ENCODE data around the gene SPAG5. TPM values are rescaled to one million over a fixed set of nuclear protein-coding genes. Genes with fewer than 3 reads are reported as not detected.
"Not testable (repeated sequence)": the region's sequence is repeated elsewhere in the genome, so short reads cannot be mapped to it uniquely, and the experiment has no call there.

Gene SPAG5
- total RNA-seq, 2 experiments from 2014 or later = 111 to 122 TPM

GRCh38 chr17:28580959-28581358, 17.9 kb downstream of the SPAG5 start:
- H3K4me1 Mint-ChIP-seq = peaks cover 8% of the 10 kb centered on the region
- no peak overlapping the region for H3K27ac Mint-ChIP-seq
- peaks cover 32% of the 10 kb centered on the region for H3K36me3 Mint-ChIP-seq
- H3K9me3 Mint-ChIP-seq = no peaks in the 10 kb centered on the region
- H3K27me3 Mint-ChIP-seq = no peaks in the 10 kb centered on the region
- DNase-seq = no peak
- no peak overlapping the region for H3K4me3 Mint-ChIP-seq

- Mint-ChIP-seq H3K27ac (no peak overlapping the region), H3K9me3 (no peaks in the 10 kb centered on the region), H3K36me3 (peaks cover 26% of the 10 kb centered on the region), H3K4me1 (peaks cover 9% of the 10 kb centered on the region), H3K27me3 (no peaks in the 10 kb centered on the region), H3K4me3 (no peak overlapping the region)
- DNase-seq = no peak
Measured at GRCh38 chr17:28579526-28579925, 19.3 kb downstream of the SPAG5 start.

GRCh38 chr17:28578246-28579195, 20.3 kb downstream of the SPAG5 start:
- Mint-ChIP-seq H3K9me3 (no peaks in the 10 kb centered on the region), H3K36me3 (peaks cover 27% of the 10 kb centered on the region), H3K27ac (no peak overlapping the region), H3K4me1 (peaks cover 9% of the 10 kb centered on the region), H3K27me3 (no peaks in the 10 kb centered on the region), H3K4me3 (no peak overlapping the region)
- DNase-seq = no peak

DNA sequence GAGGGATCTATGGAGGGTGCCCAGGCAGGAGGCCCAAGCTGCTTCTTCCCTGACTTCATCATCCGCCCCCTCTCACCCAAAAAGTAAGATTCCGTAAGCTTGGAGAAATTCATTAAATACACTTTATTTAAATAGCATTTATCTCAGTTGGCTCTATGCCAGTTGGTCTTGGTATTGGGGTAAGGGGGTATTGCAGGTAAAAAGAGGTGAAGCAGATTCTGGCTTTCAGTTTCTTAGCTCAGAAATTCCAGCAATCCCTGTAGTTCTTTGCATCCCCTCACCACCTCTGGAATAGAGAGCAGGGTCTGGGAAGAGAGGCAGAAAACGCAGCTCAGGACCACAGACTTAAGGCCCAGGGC, 21.4 kb downstream of the SPAG5 start:
- Mint-ChIP-seq H3K4me3 (no peak overlapping the region), H3K27ac (no peak overlapping the region), H3K9me3 (no peaks in the 10 kb centered on the region), H3K27me3 (no peaks in the 10 kb centered on the region), H3K4me1 (peaks cover 16% of the 10 kb centered on the region), H3K36me3 (peaks cover 30% of the 10 kb centered on the region)
- no peak for DNase-seq

DNA sequence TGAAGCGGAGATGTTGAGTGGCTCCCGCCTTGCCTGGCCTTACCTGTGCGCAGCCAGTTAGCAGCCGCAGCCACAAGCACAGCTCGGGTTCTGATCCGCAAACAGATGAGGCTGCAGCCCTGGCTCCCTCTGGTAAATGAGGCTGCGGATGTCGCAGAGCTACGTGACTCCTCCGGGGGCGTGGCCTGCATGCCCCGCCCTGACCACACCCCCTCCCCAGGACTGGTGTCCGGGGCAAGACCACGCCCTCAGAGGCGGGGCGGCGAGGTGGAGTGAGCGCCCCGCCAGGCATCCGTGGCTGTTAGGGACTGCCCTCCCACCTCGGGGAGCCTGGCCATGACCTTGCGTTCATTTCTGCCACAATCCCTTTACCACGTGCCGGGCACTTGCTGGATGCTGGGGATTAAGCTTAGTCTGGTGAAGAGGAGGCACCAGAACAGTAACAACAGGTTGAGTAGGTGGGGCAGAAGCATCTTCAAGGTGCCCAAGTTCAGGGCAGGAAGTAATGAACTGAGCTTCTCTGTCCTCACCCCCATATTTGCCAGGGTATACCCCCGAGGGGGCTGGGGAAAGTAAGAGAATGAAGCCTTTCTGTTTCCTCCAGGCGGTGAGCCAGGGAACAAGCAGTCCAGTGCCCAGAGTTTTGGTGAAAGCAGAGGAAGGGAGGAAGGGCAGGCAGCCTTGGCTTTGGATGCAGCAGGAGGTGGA, 21.9 kb downstream of the SPAG5 start, which contains the start of gene ALDOC:
TSS of gene ALDOC (minus strand) at position 138 of the 708 bp plus-strand sequence. CDS start 1,363 bp downstream, outside the sequence.
- Mint-ChIP-seq H3K27me3 (no peaks in the 10 kb centered on the region), H3K36me3 (peaks cover 30% of the 10 kb centered on the region), H3K9me3 (no peaks in the 10 kb centered on the region), H3K4me1 (peaks cover 21% of the 10 kb centered on the region), H3K4me3 (peak within 1 kb of the TSS; percentile 87), H3K27ac (peak within 1 kb of the TSS; percentile 89)
- peak; percentile 99 for DNase-seq

- Mint-ChIP-seq H3K27ac (peak overlapping the region; percentile 6), H3K4me3 (peak overlapping the region; percentile 87), H3K36me3 (peaks cover 30% of the 10 kb centered on the region), H3K4me1 (peaks cover 23% of the 10 kb centered on the region)
- not testable (repeated sequence) for DNase-seq, H3K27me3 Mint-ChIP-seq, H3K9me3 Mint-ChIP-seq
Measured at GRCh38 chr17:28576016-28576415, 22.8 kb downstream of the SPAG5 start.

- peaks cover 30% of the 10 kb centered on the region for H3K36me3 Mint-ChIP-seq
- DNase-seq = no peak
- H3K27ac Mint-ChIP-seq = no peak overlapping the region
- H3K4me3 Mint-ChIP-seq = no peak overlapping the region
- no peaks in the 10 kb centered on the region for H3K9me3 Mint-ChIP-seq
- H3K27me3 Mint-ChIP-seq = no peaks in the 10 kb centered on the region
- peaks cover 24% of the 10 kb centered on the region for H3K4me1 Mint-ChIP-seq
Measured at GRCh38 chr17:28575126-28575795, 23.6 kb downstream of the SPAG5 start.

DNA sequence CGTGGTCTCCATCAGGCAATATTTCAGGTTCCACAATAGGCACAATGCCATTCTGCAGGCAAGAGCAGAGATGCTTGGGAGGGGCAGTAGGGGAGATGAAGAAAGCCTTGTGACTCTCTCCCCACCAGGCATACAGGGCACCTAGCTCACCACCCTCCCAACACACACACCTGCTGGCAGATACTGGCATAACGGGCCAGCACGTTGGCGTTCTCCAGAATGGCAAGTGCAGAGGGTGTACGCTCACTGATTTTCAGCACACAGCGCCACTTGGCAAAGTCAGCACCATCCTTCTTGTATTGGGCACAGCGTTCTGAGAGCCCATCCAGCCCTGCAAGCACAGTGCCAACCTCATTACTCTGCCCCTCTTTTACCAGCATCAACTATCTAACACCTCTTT, 24.3 kb downstream of the SPAG5 start:
- no peak overlapping the region for H3K4me3 Mint-ChIP-seq
- no peaks in the 10 kb centered on the region for H3K27me3 Mint-ChIP-seq
- H3K27ac Mint-ChIP-seq = no peak overlapping the region
- peaks cover 30% of the 10 kb centered on the region for H3K4me1 Mint-ChIP-seq
- no peak for DNase-seq
- H3K9me3 Mint-ChIP-seq = no peaks in the 10 kb centered on the region
- H3K36me3 Mint-ChIP-seq = peaks cover 30% of the 10 kb centered on the region

GRCh38 chr17:28573966-28574480, 24.8 kb downstream of the SPAG5 start:
- DNase-seq = no peak
- Mint-ChIP-seq H3K27ac (no peak overlapping the region), H3K27me3 (no peaks in the 10 kb centered on the region), H3K4me1 (peaks cover 32% of the 10 kb centered on the region), H3K4me3 (no peak overlapping the region), H3K9me3 (no peaks in the 10 kb centered on the region), H3K36me3 (peaks cover 29% of the 10 kb centered on the region)

- Mint-ChIP-seq H3K36me3 (peaks cover 27% of the 10 kb centered on the region), H3K4me1 (peaks cover 35% of the 10 kb centered on the region), H3K27ac (no peak overlapping the region), H3K27me3 (no peaks in the 10 kb centered on the region), H3K4me3 (no peak overlapping the region), H3K9me3 (no peaks in the 10 kb centered on the region)
- no peak for DNase-seq
Measured at GRCh38 chr17:28573521-28573920, 25.3 kb downstream of the SPAG5 start.

DNA sequence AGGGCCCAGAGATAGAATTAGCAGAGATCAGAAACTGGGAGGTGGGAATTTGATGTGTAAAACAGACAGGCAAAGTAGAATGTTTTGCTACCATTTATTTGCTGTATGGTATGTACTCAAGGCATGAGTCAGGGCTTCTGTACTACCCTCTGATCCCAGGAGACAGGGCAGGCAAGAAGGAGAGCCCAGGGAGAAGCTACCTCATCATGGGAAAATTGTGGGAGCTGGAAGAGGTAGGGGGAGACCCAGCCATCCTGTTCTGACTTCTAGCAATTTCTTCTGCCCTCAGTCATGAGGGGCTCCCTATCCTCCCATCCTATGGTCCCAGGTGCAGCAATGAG, 25.8 kb downstream of the SPAG5 start:
- no peaks in the 10 kb centered on the region for H3K9me3 Mint-ChIP-seq
- peaks cover 38% of the 10 kb centered on the region for H3K4me1 Mint-ChIP-seq
- no peak for DNase-seq
- no peaks in the 10 kb centered on the region for H3K27me3 Mint-ChIP-seq
- peaks cover 30% of the 10 kb centered on the region for H3K36me3 Mint-ChIP-seq
- no peak overlapping the region for H3K4me3 Mint-ChIP-seq
- no peak overlapping the region for H3K27ac Mint-ChIP-seq

DNA sequence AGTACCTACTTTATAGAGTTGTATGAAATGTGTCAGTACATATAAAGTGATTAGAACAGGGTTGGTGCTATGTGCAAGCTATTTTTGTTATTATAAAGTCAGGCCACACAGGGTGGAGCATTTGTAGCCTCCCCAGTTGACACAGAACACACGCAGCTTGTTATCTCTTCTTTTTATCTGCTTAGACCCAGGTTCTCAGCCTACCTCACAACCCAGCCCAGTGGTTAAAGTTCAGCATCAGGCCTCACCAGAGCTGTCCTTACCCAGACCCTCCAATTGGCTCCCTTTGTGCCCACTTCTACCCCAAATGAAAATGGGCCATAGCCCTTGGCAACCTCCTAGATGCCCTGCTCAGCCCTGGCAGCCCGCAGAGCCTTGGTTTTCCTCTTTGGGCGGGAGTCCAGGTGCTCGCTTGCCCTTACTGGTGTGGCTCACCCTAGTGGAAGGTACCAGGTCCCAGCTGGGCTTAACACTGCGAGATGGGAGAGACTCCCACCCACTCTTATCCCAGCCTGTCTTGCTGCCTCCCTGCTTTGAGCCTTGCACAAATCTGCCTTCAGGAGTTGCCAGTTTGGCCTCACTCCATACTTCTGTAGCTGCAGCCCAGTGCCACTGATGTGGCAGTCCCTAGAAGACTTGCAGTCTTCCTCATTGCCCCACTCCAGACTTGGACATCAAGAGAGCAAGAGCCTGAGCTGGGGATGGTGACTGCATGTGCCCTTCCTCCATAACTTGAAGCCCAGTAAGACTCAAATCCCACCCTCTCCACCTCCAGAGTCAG, 26.4 kb downstream of the SPAG5 start:
- Mint-ChIP-seq H3K27me3 (no peaks in the 10 kb centered on the region), H3K36me3 (peaks cover 34% of the 10 kb centered on the region), H3K27ac (peak overlapping the region; percentile 94), H3K4me3 (peak overlapping the region; percentile 85), H3K4me1 (peaks cover 43% of the 10 kb centered on the region), H3K9me3 (no peaks in the 10 kb centered on the region)
- DNase-seq = no peak

- Mint-ChIP-seq H3K36me3 (peaks cover 27% of the 10 kb centered on the region), H3K4me1 (peaks cover 41% of the 10 kb centered on the region), H3K27ac (peak within 1 kb of the TSS; percentile 94), H3K4me3 (peak within 1 kb of the TSS; percentile 85), H3K9me3 (no peaks in the 10 kb centered on the region), H3K27me3 (no peaks in the 10 kb centered on the region)
- DNase-seq = peak; percentile 95
Measured at GRCh38 chr17:28571361-28572122, 27.3 kb downstream of the SPAG5 start, which contains the start of gene PIGS. Gene PIGS (minus strand): TSS chr17:28571524. CDS start chr17:28571496, 28 bp downstream.
